ENCODE measurements around the gene CDH4. TPM values are rescaled to one million over a fixed set of nuclear protein-coding genes. Genes with fewer than 3 reads are reported as not detected.

Gene CDH4
- total and polyA plus RNA-seq, 2 donors (not counting 1 experiment from before 2014, with no cell fraction given), result not detected

DNA sequence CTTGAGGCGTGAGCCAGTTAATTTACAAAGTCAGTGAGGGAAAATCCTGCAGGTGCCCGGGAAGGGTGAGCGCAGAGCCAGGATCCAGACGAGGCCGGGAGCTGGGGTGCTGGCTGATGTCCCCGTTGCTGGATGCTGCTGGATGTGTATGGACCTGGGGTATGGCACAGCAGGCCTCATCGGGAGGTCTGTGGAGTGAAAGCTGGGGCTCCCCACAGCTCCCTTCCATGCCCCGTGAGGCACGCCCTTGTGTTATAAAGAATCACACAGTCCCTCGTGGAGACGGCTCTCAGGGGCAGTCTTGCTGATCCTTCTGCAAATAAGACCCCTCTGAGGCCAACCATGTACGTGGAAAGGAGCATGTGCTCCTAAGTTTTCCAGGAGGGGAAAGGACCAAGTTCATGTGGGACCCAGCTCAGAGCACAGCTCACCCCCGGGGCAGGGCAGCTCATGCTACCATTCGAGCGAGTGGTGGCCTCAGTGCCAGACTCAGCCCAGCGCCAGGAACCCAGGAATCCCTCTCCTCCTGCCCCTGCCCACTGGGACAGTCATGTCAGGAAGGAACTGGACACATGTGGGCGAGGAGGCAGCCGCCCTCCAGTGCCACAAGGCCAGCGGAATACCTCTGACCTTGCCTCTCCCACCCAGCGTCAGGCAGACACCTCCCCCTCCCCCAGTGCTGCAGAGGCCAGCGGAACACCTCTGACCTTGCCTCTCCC is 97.5 kb downstream of the CDH4 start:
- POLR2A ChIA-PET, result no interaction called here
- DNase-seq, result no peak
- no peak overlapping the region for H3K27ac Mint-ChIP-seq
- peaks cover 7% of the 10 kb centered on the region for H3K9me3 Mint-ChIP-seq (ENCODE audit: insufficient read depth)
- Histone ChIP-seq H3K27ac (ENCODE audit: low read length in 2 of 2) (no peak overlapping the region), H3K9me3 (ENCODE audit: control extremely low read depth in 1 of 3, control insufficient read depth in 2 of 3, insufficient read depth in 1 of 3, low read length in 2 of 3) (peaks cover 0 to 45% (median 0%) of the 10 kb centered on the region in 3 donors), H3K4me1 (ENCODE audit: control insufficient read depth in 2 of 2, insufficient read depth in 2 of 2, low read length in 2 of 2) (no peaks in the 10 kb centered on the region), H4K20me1 (ENCODE audit: control insufficient read depth, insufficient read depth, low read length, poor library complexity, severe bottlenecking) (no peaks in the 10 kb centered on the region), H3K27me3 (replicated peaks in 1 of 4; ENCODE audit: control extremely low read depth in 1 of 4, control insufficient read depth in 3 of 4, insufficient read depth in 4 of 4, low read length in 3 of 4) (no peaks in the 10 kb centered on the region), H3K4me3 (ENCODE audit: control extremely low read depth in 1 of 5, extremely low read depth in 1 of 5, insufficient read depth in 1 of 5, low read depth in 2 of 5, low read length in 4 of 5) (no peak overlapping the region), H3K79me2 (ENCODE audit: control insufficient read depth, insufficient read depth, low read length) (no peaks in the 10 kb centered on the region), H2AFZ (ENCODE audit: insufficient read depth, low read depth, low read length, poor library complexity, severe bottlenecking) (no peak overlapping the region), H3K36me3 (replicated peaks in 1 of 2; ENCODE audit: control extremely low read depth in 1 of 2, control insufficient read depth in 1 of 2, extremely low read depth in 1 of 2, insufficient read depth in 2 of 2, low read length in 1 of 2) (no peaks in the 10 kb centered on the region), H3K4me2 (replicated peaks; ENCODE audit: low read depth, low read length, poor library complexity, severe bottlenecking) (no peak overlapping the region), H3K9ac (ENCODE audit: low read length) (no peak overlapping the region)
- no peak overlapping the region for H3K4me3 Mint-ChIP-seq
- intact Hi-C loops (cut with micrococcal nuclease), result no loop called here
- TF ChIP-seq, protein P1, sequence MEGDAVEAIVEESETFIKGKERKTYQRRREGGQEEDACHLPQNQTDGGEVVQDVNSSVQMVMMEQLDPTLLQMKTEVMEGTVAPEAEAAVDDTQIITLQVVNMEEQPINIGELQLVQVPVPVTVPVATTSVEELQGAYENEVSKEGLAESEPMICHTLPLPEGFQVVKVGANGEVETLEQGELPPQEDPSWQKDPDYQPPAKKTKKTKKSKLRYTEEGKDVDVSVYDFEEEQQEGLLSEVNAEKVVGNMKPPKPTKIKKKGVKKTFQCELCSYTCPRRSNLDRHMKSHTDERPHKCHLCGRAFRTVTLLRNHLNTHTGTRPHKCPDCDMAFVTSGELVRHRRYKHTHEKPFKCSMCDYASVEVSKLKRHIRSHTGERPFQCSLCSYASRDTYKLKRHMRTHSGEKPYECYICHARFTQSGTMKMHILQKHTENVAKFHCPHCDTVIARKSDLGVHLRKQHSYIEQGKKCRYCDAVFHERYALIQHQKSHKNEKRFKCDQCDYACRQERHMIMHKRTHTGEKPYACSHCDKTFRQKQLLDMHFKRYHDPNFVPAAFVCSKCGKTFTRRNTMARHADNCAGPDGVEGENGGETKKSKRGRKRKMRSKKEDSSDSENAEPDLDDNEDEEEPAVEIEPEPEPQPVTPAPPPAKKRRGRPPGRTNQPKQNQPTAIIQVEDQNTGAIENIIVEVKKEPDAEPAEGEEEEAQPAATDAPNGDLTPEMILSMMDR (IDR thresholded peaks at IDR 0.05), result no peak
- no peak for TF ChIP-seq EZH2 (IDR thresholded peaks at IDR 0.05; ENCODE audit: borderline replicate concordance, insufficient read depth, low read depth, low read length, poor library complexity, severe bottlenecking)
- CTCF ChIA-PET, result no interaction called here
- WGBS (ENCODE audit: insufficient coverage), result 88% methylated on average over 18 of the region's 21 CpGs
- no peaks in the 10 kb centered on the region for H3K4me1 Mint-ChIP-seq
- H3K27me3 Mint-ChIP-seq, result no peaks in the 10 kb centered on the region
- ATAC-seq (ENCODE audit: low read depth), result no peak

DNA sequence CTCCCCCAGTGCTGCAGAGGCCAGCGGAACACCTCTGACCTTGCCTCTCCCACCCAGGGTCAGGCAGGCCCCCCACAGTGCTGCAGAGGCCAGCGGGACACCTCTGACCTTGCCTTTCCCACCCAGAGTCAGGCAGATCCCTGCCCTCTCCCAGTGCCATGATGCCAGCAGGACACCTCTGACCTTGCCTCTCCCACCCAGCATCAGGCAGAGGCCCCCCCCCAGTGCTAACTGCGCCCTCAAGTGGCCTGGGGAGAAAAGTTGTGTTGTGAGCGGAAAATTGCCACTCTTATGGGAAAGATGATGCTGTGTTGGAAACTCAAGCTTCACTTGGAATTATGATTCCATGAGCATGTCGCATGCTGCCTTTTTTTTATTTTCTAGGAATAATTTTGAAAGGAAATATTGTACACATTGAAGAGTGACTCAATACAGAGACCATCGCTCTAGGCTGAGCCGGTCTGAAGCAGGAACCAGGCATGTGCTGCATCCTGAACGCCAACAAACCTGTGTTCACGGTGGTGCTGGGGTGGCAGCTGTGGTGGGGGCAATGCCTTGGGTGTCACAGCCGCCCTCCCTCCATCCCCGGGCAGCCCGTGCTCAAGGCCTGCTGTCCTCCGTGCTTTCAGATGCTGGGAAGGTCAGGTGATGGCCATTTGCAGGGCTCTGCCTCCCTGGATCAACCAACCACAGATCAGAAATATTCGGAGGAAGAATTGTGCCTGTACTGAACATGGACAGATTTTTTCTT is 98.6 kb downstream of the CDH4 start:
- POLR2A ChIA-PET, result no interaction called here
- 91% methylated on average over 12 of the region's 14 CpGs for WGBS (ENCODE audit: insufficient coverage)
- Mint-ChIP-seq H3K9me3 (ENCODE audit: insufficient read depth) (peaks cover 7% of the 10 kb centered on the region), H3K4me3 (no peak overlapping the region), H3K27ac (no peak overlapping the region), H3K27me3 (no peaks in the 10 kb centered on the region), H3K4me1 (no peaks in the 10 kb centered on the region)
- no peak overlapping the region for H3K4me2 ChIP-seq (replicated peaks; ENCODE audit: low read depth, low read length, poor library complexity, severe bottlenecking)
- TF ChIP-seq EZH2 (IDR thresholded peaks at IDR 0.05; ENCODE audit: borderline replicate concordance, insufficient read depth, low read depth, low read length, poor library complexity, severe bottlenecking), result no peak
- TF ChIP-seq, protein P1 (IDR thresholded peaks at IDR 0.05), result no peak
- H3K27ac ChIP-seq (ENCODE audit: low read length in 2 of 2), result no peak overlapping the region
- no peak for DNase-seq
- CTCF ChIA-PET, result no interaction called here
- H3K9me3 ChIP-seq (ENCODE audit: control extremely low read depth in 1 of 3, control insufficient read depth in 2 of 3, insufficient read depth in 1 of 3, low read length in 2 of 3), result peaks cover 0 to 40% (median 0%) of the 10 kb centered on the region in 3 donors
- ATAC-seq (ENCODE audit: low read depth), result no peak
- H3K9ac ChIP-seq (ENCODE audit: low read length), result no peak overlapping the region
- H4K20me1 ChIP-seq (ENCODE audit: control insufficient read depth, insufficient read depth, low read length, poor library complexity, severe bottlenecking), result no peaks in the 10 kb centered on the region
- intact Hi-C loops (cut with micrococcal nuclease), result no loop called here
- no peak overlapping the region for H3K4me3 ChIP-seq (ENCODE audit: control extremely low read depth in 1 of 5, extremely low read depth in 1 of 5, insufficient read depth in 1 of 5, low read depth in 2 of 5, low read length in 4 of 5)
- no peaks in the 10 kb centered on the region for H3K27me3 ChIP-seq (replicated peaks in 1 of 4; ENCODE audit: control extremely low read depth in 1 of 4, control insufficient read depth in 3 of 4, insufficient read depth in 4 of 4, low read length in 3 of 4)
- no peak overlapping the region for H2AFZ ChIP-seq (ENCODE audit: insufficient read depth, low read depth, low read length, poor library complexity, severe bottlenecking)
- no peaks in the 10 kb centered on the region for H3K79me2 ChIP-seq (ENCODE audit: control insufficient read depth, insufficient read depth, low read length)
- no peaks in the 10 kb centered on the region for H3K4me1 ChIP-seq (ENCODE audit: control insufficient read depth in 2 of 2, insufficient read depth in 2 of 2, low read length in 2 of 2)
- no peaks in the 10 kb centered on the region for H3K36me3 ChIP-seq (replicated peaks in 1 of 2; ENCODE audit: control extremely low read depth in 1 of 2, control insufficient read depth in 1 of 2, extremely low read depth in 1 of 2, insufficient read depth in 2 of 2, low read length in 1 of 2)

Data from B cell (primary cell).